IPS DF 19.7 (cell line): ENCODE measurements around the gene TAS2R19.

Experiments used
- DNase-seq: peaks from one replicate; pipeline ENCODE4 v3.0.0-alpha.2; 2013; ENCODE audit warnings: low read depth, low spot score

The TAS2R19 gene

GRCh38 chr12:10989107-10989506 is 33.3 kb downstream of the TAS2R19 start:
- DNase-seq = no peak

DNA sequence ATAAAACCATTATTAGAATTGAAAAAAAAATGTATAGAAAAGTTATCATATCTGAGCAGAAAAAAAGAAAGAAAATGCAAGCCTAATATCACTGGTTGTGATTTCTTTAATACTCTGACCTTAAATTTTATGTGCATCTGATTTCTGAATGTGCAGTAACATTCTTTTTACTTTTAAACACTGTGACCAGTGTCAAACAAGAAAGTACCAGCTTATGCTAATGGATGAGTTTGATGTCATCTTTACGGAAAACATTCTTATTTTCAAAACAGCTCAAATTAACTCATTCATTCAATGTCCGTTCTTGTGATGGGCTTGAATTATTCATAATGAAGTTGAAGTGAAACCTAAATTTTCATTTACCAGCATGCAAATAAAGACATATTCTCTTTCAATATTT is 35.6 kb downstream of the TAS2R19 start, which contains the start of gene TAS2R50:
Gene TAS2R50 (minus strand): TSS at position 101 of the 400 bp plus-strand sequence. CDS start 52 bp downstream, at position 49.
- no peak for DNase-seq

DNA sequence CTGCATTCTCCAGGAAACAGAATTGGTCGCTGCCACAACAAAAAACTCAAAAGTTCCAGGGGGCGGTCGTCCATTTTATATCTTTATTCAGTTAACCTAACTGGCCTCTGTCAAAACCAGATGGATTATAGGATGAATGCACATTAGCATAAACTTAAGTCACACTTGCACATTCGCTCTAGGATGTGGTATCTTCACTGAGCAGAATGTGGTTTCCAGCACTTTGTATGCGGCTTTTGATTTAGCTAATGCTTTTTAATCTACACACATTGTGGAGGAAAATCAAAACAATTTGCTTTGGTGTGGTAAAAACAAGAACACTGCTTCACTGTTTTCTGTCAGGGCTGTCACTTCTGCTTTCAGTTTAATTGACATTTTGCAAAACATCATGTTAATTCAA is 40.2 kb downstream of the TAS2R19 start:
- no peak for DNase-seq

DNA sequence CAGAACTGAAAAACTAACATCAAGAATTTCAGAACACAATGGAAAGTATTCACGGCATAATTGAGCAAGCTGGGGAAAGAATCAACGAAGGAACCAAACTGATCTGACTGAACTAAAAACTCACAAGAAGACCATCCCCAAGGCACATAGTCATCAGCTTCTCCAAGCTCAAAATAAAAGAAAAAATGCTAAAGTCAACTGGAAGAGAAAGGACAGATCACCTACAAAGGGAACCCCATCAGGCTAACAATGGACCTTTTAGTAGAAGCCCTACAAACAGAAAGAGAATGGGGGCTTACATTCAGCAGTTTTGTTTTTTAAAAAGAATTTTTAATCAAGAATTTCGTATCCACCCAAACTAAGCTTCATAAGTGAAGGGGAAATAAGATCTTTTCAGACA is 47.5 kb downstream of the TAS2R19 start:
- no peak for DNase-seq
